GM18519 (cell line): ENCODE data around the gene FEN1.

Source experiments
- ATAC-seq: cut with Tn5 transposase; IDR thresholded peaks from one replicate; pipeline ENCODE4 v1.9.1; 2021; ENCODE audit warnings: mild to moderate bottlenecking, moderate library complexity; ENCODE audit not compliant: unreplicated experiment, low FRiP score

Gene FEN1

GRCh38 chr11:61774411-61774810 lies 18.3 kb upstream of the FEN1 start:
- ATAC-seq = no peak

- no peak for ATAC-seq
Measured at GRCh38 chr11:61775106-61775505, 17.6 kb upstream of the FEN1 start.

GRCh38 chr11:61775606-61776554 lies 16.8 kb upstream of the FEN1 start:
- ATAC-seq = no peak

- ATAC-seq = no peak
Measured at GRCh38 chr11:61776561-61777075, 16.1 kb upstream of the FEN1 start.

- ATAC-seq = no peak
Measured at GRCh38 chr11:61777234-61778090, 15.2 kb upstream of the FEN1 start.

- ATAC-seq = no peak
Measured at GRCh38 chr11:61778357-61778886, 14.3 kb upstream of the FEN1 start.

- no peak for ATAC-seq
Measured at GRCh38 chr11:61778920-61779650, 13.6 kb upstream of the FEN1 start.

- ATAC-seq = no peak
Measured at GRCh38 chr11:61779666-61780525, 12.8 kb upstream of the FEN1 start.

- ATAC-seq = no peak
Measured at GRCh38 chr11:61780581-61781162, 12.0 kb upstream of the FEN1 start.

GRCh38 chr11:61781585-61781984 lies 11.1 kb upstream of the FEN1 start:
- no peak for ATAC-seq

GRCh38 chr11:61782299-61782698 lies 10.4 kb upstream of the FEN1 start:
- ATAC-seq = no peak

- no peak for ATAC-seq
Measured at GRCh38 chr11:61782841-61783240, 9.9 kb upstream of the FEN1 start.

GRCh38 chr11:61783717-61784505 lies 8.8 kb upstream of the FEN1 start:
- ATAC-seq = no peak

- no peak for ATAC-seq
Measured at GRCh38 chr11:61784506-61784805, 8.3 kb upstream of the FEN1 start.

GRCh38 chr11:61785837-61786402 lies 6.8 kb upstream of the FEN1 start:
- no peak for ATAC-seq

GRCh38 chr11:61787928-61788491 lies 4.7 kb upstream of the FEN1 start:
- no peak for ATAC-seq

GRCh38 chr11:61791737-61792309 lies 888 bp upstream of the FEN1 start:
- no peak for ATAC-seq
